ENCODE measurements around the gene PADI1.

PADI1 gene

DNA sequence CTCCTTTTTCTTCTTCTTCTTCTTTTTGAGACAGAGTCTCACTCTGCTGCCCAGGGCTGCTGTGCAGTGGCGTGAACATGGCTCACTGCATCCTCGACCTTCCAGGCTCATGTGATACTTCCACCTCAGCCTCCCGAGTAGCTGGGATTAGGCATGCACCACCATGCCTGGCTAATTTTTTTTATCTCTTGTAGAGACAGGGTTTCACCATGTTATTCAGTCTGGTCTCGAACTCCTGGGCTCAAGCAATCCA, 13.0 kb upstream of the PADI1 start:
- no peak overlapping the region for H3K27ac ChIP-seq (ENCODE audit: extremely low read depth, low read depth, low read length)
- ChIA-PET CTCF (no interaction called here), POLR2A (no interaction called here)
- H3K4me3 ChIP-seq (ENCODE audit: low read depth, low read length), result no peak overlapping the region
- no peaks in the 10 kb centered on the region for H3K4me1 ChIP-seq (ENCODE audit: control insufficient read depth, insufficient read depth, low read length)
- no peaks in the 10 kb centered on the region for H3K9me3 ChIP-seq (ENCODE audit: control insufficient read depth, insufficient read depth, low read depth, low read length)
- H3K36me3 ChIP-seq (ENCODE audit: control insufficient read depth in 2 of 2, insufficient read depth in 1 of 2, low read length in 2 of 2), result no peaks in the 10 kb centered on the region
- TF ChIP-seq ZNF174 (tag by site-specific recombination; IDR thresholded peaks at IDR 0.05), result no peak
- TF ChIP-seq ZNF555 (tag by site-specific recombination; conservative IDR thresholded peaks at IDR 0.05), result no peak
- TF ChIP-seq, protein P1, sequence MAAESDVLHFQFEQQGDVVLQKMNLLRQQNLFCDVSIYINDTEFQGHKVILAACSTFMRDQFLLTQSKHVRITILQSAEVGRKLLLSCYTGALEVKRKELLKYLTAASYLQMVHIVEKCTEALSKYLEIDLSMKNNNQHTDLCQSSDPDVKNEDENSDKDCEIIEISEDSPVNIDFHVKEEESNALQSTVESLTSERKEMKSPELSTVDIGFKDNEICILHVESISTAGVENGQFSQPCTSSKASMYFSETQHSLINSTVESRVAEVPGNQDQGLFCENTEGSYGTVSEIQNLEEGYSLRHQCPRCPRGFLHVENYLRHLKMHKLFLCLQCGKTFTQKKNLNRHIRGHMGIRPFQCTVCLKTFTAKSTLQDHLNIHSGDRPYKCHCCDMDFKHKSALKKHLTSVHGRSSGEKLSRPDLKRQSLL (tag by site-specific recombination; IDR thresholded peaks at IDR 0.05), result no peak
- TF ChIP-seq, protein P2, sequence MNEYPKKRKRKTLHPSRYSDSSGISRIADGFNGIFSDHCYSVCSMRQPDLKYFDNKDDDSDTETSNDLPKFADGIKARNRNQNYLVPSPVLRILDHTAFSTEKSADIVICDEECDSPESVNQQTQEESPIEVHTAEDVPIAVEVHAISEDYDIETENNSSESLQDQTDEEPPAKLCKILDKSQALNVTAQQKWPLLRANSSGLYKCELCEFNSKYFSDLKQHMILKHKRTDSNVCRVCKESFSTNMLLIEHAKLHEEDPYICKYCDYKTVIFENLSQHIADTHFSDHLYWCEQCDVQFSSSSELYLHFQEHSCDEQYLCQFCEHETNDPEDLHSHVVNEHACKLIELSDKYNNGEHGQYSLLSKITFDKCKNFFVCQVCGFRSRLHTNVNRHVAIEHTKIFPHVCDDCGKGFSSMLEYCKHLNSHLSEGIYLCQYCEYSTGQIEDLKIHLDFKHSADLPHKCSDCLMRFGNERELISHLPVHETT (tag by site-specific recombination; IDR thresholded peaks at IDR 0.05), result no peak
- TF ChIP-seq OSR2 (tag by site-specific recombination; IDR thresholded peaks at IDR 0.05), result no peak
- TF ChIP-seq ZSCAN16 (tag by site-specific recombination; IDR thresholded peaks at IDR 0.05), result no peak
- TF ChIP-seq, protein P3, sequence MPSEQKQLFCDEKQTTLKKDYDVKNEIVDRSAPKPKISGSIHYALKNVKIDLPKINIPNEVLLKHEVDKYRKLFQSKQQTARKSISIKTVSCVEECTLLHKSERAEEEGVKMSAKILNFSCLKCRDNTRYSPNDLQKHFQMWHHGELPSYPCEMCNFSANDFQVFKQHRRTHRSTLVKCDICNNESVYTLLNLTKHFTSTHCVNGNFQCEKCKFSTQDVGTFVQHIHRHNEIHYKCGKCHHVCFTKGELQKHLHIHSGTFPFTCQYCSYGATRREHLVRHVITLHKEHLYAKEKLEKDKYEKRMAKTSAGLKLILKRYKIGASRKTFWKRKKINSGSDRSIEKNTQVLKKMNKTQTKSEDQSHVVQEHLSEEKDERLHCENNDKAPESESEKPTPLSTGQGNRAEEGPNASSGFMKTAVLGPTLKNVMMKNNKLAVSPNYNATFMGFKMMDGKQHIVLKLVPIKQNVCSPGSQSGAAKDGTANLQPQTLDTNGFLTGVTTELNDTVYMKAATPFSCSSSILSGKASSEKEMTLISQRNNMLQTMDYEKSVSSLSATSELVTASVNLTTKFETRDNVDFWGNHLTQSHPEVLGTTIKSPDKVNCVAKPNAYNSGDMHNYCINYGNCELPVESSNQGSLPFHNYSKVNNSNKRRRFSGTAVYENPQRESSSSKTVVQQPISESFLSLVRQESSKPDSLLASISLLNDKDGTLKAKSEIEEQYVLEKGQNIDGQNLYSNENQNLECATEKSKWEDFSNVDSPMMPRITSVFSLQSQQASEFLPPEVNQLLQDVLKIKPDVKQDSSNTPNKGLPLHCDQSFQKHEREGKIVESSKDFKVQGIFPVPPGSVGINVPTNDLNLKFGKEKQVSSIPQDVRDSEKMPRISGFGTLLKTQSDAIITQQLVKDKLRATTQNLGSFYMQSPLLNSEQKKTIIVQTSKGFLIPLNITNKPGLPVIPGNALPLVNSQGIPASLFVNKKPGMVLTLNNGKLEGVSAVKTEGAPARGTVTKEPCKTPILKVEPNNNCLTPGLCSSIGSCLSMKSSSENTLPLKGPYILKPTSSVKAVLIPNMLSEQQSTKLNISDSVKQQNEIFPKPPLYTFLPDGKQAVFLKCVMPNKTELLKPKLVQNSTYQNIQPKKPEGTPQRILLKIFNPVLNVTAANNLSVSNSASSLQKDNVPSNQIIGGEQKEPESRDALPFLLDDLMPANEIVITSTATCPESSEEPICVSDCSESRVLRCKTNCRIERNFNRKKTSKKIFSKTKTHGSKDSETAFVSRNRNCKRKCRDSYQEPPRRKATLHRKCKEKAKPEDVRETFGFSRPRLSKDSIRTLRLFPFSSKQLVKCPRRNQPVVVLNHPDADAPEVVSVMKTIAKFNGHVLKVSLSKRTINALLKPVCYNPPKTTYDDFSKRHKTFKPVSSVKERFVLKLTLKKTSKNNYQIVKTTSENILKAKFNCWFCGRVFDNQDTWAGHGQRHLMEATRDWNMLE (tag by site-specific recombination; conservative IDR thresholded peaks at IDR 0.05; ENCODE audit: low read depth), result no peak
- TF ChIP-seq, protein P4, sequence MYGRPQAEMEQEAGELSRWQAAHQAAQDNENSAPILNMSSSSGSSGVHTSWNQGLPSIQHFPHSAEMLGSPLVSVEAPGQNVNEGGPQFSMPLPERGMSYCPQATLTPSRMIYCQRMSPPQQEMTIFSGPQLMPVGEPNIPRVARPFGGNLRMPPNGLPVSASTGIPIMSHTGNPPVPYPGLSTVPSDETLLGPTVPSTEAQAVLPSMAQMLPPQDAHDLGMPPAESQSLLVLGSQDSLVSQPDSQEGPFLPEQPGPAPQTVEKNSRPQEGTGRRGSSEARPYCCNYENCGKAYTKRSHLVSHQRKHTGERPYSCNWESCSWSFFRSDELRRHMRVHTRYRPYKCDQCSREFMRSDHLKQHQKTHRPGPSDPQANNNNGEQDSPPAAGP (tag by site-specific recombination; IDR thresholded peaks at IDR 0.05), result no peak
- TF ChIP-seq ZNF792 (tag by site-specific recombination; IDR thresholded peaks at IDR 0.05), result no peak
- no peak for TF ChIP-seq OVOL3 (tag by site-specific recombination; IDR thresholded peaks at IDR 0.05)
- no peak for TF ChIP-seq SP7 (tag by site-specific recombination; IDR thresholded peaks at IDR 0.05)
- TF ChIP-seq, protein P5, sequence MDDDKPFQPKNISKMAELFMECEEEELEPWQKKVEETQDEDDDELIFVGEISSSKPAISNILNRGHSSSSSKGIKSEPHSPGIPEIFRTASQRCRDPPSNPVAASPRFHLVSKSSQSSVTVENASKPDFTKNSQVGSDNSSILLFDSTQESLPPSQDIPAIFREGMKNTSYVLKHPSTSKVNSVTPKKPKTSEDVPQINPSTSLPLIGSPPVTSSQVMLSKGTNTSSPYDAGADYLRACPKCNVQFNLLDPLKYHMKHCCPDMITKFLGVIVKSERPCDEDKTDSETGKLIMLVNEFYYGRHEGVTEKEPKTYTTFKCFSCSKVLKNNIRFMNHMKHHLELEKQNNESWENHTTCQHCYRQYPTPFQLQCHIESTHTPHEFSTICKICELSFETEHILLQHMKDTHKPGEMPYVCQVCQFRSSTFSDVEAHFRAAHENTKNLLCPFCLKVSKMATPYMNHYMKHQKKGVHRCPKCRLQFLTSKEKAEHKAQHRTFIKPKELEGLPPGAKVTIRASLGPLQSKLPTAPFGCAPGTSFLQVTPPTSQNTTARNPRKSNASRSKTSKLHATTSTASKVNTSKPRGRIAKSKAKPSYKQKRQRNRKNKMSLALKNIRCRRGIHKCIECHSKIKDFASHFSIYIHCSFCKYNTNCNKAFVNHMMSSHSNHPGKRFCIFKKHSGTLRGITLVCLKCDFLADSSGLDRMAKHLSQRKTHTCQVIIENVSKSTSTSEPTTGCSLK (tag by site-specific recombination; IDR thresholded peaks at IDR 0.05), result no peak
- no peak for TF ChIP-seq ZNF266 (tag by site-specific recombination; IDR thresholded peaks at IDR 0.05; ENCODE audit: low read depth)

DNA sequence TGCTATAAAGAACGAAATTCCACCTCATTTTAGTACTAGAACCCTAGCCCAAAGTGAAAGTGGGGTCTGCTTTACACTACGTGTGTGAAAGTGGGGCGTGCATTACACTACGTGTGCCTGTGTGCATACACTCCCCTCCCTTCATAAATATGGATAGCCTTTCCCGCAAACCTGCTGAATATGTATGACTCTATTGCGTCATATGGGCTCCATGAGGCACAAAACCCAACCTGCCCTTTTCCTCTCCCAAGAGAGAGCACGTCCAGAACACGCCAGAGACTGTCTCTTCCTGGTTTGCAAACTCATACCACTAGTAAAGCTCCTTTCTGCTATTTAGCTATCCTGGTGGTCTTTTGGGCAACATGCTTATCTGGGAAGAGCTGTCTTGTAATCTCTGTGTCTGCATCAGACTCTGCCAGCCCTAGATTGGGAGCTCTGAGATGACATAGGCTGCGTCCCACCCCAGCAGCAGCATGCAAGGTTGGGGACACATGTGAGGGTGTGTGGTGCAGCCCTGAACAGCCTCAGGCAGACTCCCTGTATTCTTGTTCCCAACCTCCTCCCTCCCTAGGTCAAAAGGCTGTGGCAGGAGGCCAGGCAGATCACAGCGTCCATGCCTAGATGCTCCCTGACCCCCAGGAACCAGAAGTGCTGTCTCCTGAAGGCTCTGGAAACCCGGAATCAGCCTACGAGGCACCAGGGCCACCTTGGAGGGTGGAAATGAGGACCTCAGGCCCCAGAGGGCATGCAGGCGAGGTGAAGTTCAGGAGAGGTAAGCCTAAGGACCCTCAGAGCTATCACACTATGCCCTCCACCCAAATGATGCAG, 12.3 kb upstream of the PADI1 start:
- CTCF ChIA-PET, result no interaction called here
- Histone ChIP-seq H3K27ac (ENCODE audit: extremely low read depth, low read depth, low read length) (no peak overlapping the region), H3K9me3 (ENCODE audit: control insufficient read depth, insufficient read depth, low read depth, low read length) (no peaks in the 10 kb centered on the region), H3K4me3 (ENCODE audit: low read depth, low read length) (no peak overlapping the region), H3K36me3 (ENCODE audit: control insufficient read depth in 2 of 2, insufficient read depth in 1 of 2, low read length in 2 of 2) (no peaks in the 10 kb centered on the region), H3K4me1 (ENCODE audit: control insufficient read depth, insufficient read depth, low read length) (no peaks in the 10 kb centered on the region)
- POLR2A ChIA-PET, result no interaction called here
- TF ChIP-seq ZBTB20 (tag by site-specific recombination; IDR thresholded peaks at IDR 0.05) (peak; percentile 34; the same call in 1 of the 2 replicates), ZNF654 (tag by site-specific recombination; IDR thresholded peaks at IDR 0.05; ENCODE audit: low read depth) (no peak)

All from HEK293 (cell line).